ENCODE results near the gene CDKAL1.

- TF ChIP-seq CTCF (IDR thresholded peaks at IDR 0.05) (no peak), POLR2A (IDR thresholded peaks at IDR 0.05; ENCODE audit: low read depth) (no peak)
Observed at GRCh38 chr6:20589266-20589665, 55.0 kb downstream of the CDKAL1 start.

Measured in esophagus muscularis mucosa (tissue), 3 donors.